Upper lobe of left lung (tissue), 6 donors: Measurements from ENCODE around the gene LZTR1. TPM values are rescaled to one million over a fixed set of nuclear protein-coding genes. Genes with fewer than 3 reads are reported as not detected.

Experiments used
- ATAC-seq, 2 donors: fragments of 200-7000 bp; cut with Tn5 transposase; one replicate each; pipeline ENCODE4 v1.9.1; 2022; ENCODE audit warnings: mild to moderate bottlenecking in 2 of 2, moderate library complexity in 2 of 2; ENCODE audit not compliant: low FRiP score in 2 of 2
- DNase-seq, 2 donors: peaks; one replicate each; pipeline ENCODE4 v3.0.0-alpha.2; 2019 to 2020
- H3K27ac ChIP-seq, 4 donors: fragments of 200-600 bp; sonication (generic); one replicate each; pipeline ENCODE4 v1.5.1; 2016 to 2019
- H3K27me3 ChIP-seq, 4 donors: fragments of 200-600 bp; sonication (generic); one replicate each; pipeline ENCODE4 v1.5.1; 2017 to 2019
- H3K36me3 ChIP-seq, 4 donors: fragments of 200-600 bp; sonication (generic); one replicate each; pipeline ENCODE4 v1.5.1; 2016 to 2019
- H3K4me1 ChIP-seq, 4 donors: fragments of 200-600 bp; sonication (generic); one replicate each; pipeline ENCODE4 v1.5.1; 2018 to 2019
- H3K4me3 ChIP-seq, 4 donors: fragments of 200-600 bp; sonication (generic); one replicate each; pipeline ENCODE4 v1.5.1; 2017 to 2019; ENCODE audit warnings: mild to moderate bottlenecking in 2 of 4, moderate library complexity in 1 of 4
- H3K9me3 ChIP-seq, 4 donors: fragments of 200-600 bp; sonication (generic); one replicate each; pipeline ENCODE4 v1.5.1; 2018 to 2019
- CTCF ChIP-seq, 6 experiments: fragments of 450-650 bp in 4 of 6; fragments of 200-600 bp in 2 of 6; sonication (generic) in 2 of 6; IDR thresholded peaks; one replicate each; pipeline ENCODE4 v1.5.1; 2016 to 2019; ENCODE audit warnings: antibody characterized with exemption in 6 of 6
- EP300 ChIP-seq, 4 donors: sonication (generic); formaldehyde crosslinking; IDR thresholded peaks; one replicate each; pipeline ENCODE4 v1.5.1; 2017; ENCODE audit warnings: antibody characterized with exemption in 4 of 4, control low read depth in 2 of 4
- POLR2A ChIP-seq, 4 donors: fragments of 450-650 bp; IDR thresholded peaks; one replicate each; pipeline ENCODE4 v1.5.1; 2016 to 2017; ENCODE audit warnings: antibody characterized with exemption in 4 of 4, mild to moderate bottlenecking in 2 of 4
- POLR2AphosphoS5 ChIP-seq, 2 donors: sonication (generic); formaldehyde crosslinking; IDR thresholded peaks; one replicate each; pipeline ENCODE4 v1.5.1; 2017; ENCODE audit warnings: antibody characterized with exemption in 2 of 2
- WGBS, 2 donors: methylation state at CpG; one replicate each; pipeline ENCODE4 v1.1.5; 2017 to 2018; 5-methylcytosine and 5-hydroxymethylcytosine counted together
- total RNA-seq, 6 donors: library from RNA; depleted of rRNA in 4 of 6; stranded (reverse); fragments of >200 nt in 4 of 6; gene quantifications; one replicate each; pipeline versions ENCODE4 v1.1.0 to v1.2.1, GENCODE V29; 2016 to 2021
- donor health status: DM: no; HTN: no; CAD: no; lungs with moderate emphysema.
- donor health status: DM: no; HTN: yes; CAD: no; lungs with severe emphysema.

Gene LZTR1
- total RNA-seq, 6 donors from 2014 or later, result 33.7 to 114 (median 63.2) TPM

- Histone ChIP-seq H3K9me3 (peaks cover 0 to 9% (median 1%) of the 10 kb centered on the region in 4 donors), H3K4me3 (peak overlapping the region in 3 of 4 donors; percentile 16 to 41 (median 31)), H3K36me3 (no peaks in the 10 kb centered on the region), H3K27ac (no peak overlapping the region), H3K27me3 (no peaks in the 10 kb centered on the region), H3K4me1 (peaks cover 26 to 42% (median 30%) of the 10 kb centered on the region in 4 donors)
- no peak for ATAC-seq
- WGBS, 2 donors, result 43 to 68% methylated on average over 2 to 13 of the region's 13 CpGs
- no peak for TF ChIP-seq POLR2AphosphoS5 (IDR thresholded peaks at IDR 0.05)
- no peak for TF ChIP-seq POLR2A (IDR thresholded peaks at IDR 0.05)
- no peak for TF ChIP-seq EP300 (IDR thresholded peaks at IDR 0.05)
- no peak for TF ChIP-seq CTCF (IDR thresholded peaks at IDR 0.05)
- DNase-seq, result peak in 1 of 2 donors; percentile 54
These were observed 2.1 kb upstream of the LZTR1 start for GRCh38 chr22:20979940-20980453.

GRCh38 chr22:20980523-20980922, 1.6 kb upstream of the LZTR1 start:
- Histone ChIP-seq H3K9me3 (peaks cover 0 to 9% (median 1%) of the 10 kb centered on the region in 4 donors), H3K27ac (no peak overlapping the region), H3K36me3 (peaks cover 0 to 4% (median 2%) of the 10 kb centered on the region in 4 donors), H3K4me3 (no peak overlapping the region), H3K4me1 (peaks cover 26 to 42% (median 30%) of the 10 kb centered on the region in 4 donors), H3K27me3 (no peaks in the 10 kb centered on the region)
- TF ChIP-seq POLR2A (IDR thresholded peaks at IDR 0.05), result no peak
- TF ChIP-seq POLR2AphosphoS5 (IDR thresholded peaks at IDR 0.05), result no peak
- TF ChIP-seq CTCF (IDR thresholded peaks at IDR 0.05), result no peak
- TF ChIP-seq EP300 (IDR thresholded peaks at IDR 0.05), result no peak
- ATAC-seq (no peak), DNase-seq (no peak)
- 88 to 94% methylated on average over 4 of the region's 4 CpGs for WGBS, 2 donors

- Histone ChIP-seq H3K9me3 (peaks cover 0 to 9% (median 1%) of the 10 kb centered on the region in 4 donors), H3K4me3 (peak overlapping the region; percentile 38 to 81 (median 68)), H3K27ac (peak overlapping the region; percentile 82 to 95 (median 93)), H3K4me1 (peaks cover 26 to 42% (median 30%) of the 10 kb centered on the region in 4 donors), H3K36me3 (peaks cover 0 to 10% (median 4%) of the 10 kb centered on the region in 4 donors), H3K27me3 (no peaks in the 10 kb centered on the region)
- DNase-seq (no peak), ATAC-seq (no peak)
- TF ChIP-seq POLR2AphosphoS5 (IDR thresholded peaks at IDR 0.05) (no peak), POLR2A (IDR thresholded peaks at IDR 0.05) (no peak), EP300 (IDR thresholded peaks at IDR 0.05) (no peak), CTCF (IDR thresholded peaks at IDR 0.05) (no peak)
- 70 to 80% methylated on average over 10 of the region's 10 CpGs for WGBS, 2 donors
These were observed 967 bp upstream of the LZTR1 start for GRCh38 chr22:20980938-20981722.

GRCh38 chr22:20982563-20982882, 426 bp downstream of the LZTR1 start:
- Histone ChIP-seq H3K9me3 (peaks cover 0 to 9% (median 1%) of the 10 kb centered on the region in 4 donors), H3K4me1 (peaks cover 26 to 42% (median 30%) of the 10 kb centered on the region in 4 donors), H3K4me3 (peak overlapping the region; percentile 38 to 81 (median 68)), H3K36me3 (peaks cover 2 to 24% (median 9%) of the 10 kb centered on the region in 4 donors), H3K27ac (peak overlapping the region in 3 of 4 donors; percentile 92 to 95 (median 94)), H3K27me3 (no peaks in the 10 kb centered on the region)
- ATAC-seq (peak; percentile 4 to 5), DNase-seq (no peak)
- 6% methylated on average over 12 of the region's 12 CpGs; no CpG with 5 or more reads in 1 of the 2 donors for WGBS, 2 donors
- TF ChIP-seq CTCF (IDR thresholded peaks at IDR 0.05) (no peak), POLR2A (IDR thresholded peaks at IDR 0.05) (no peak), EP300 (IDR thresholded peaks at IDR 0.05) (no peak), POLR2AphosphoS5 (IDR thresholded peaks at IDR 0.05) (no peak)
